ENCODE data around the gene LRRC8B.
A peak's percentile ranks its signal among the peaks of the same experiment; 100 is the strongest.
"Not testable (repeated sequence)": the region's sequence is repeated elsewhere in the genome, so short reads cannot be mapped to it uniquely, and the experiment has no call there.

LRRC8B gene

DNA sequence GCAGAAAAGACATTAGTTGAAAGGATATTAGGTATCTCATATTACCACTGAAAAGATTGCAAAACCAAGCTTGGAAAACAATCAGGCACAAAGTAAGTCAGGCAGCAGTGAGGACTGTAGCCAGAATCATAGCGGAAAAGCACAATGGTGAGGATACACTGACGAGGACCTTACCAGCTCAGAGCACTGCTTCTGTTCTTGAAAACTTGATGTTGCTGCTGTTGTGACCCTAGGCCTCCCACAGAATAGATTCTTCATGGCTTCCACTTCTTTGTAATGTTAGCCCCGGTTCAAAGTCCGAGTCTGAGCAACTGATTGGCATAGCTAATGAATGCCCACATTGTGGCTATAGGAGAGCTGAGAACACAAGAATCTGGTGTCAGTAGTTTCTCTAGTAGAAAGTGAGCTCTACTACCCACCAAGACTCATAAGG, 63.1 kb downstream of the LRRC8B start:
- no peak for DNase-seq

GRCh38 chr1:89588480-89588879, 63.9 kb downstream of the LRRC8B start:
- DNase-seq: no peak

GRCh38 chr1:89589515-89589914, 64.9 kb downstream of the LRRC8B start:
- no peak for DNase-seq

DNA sequence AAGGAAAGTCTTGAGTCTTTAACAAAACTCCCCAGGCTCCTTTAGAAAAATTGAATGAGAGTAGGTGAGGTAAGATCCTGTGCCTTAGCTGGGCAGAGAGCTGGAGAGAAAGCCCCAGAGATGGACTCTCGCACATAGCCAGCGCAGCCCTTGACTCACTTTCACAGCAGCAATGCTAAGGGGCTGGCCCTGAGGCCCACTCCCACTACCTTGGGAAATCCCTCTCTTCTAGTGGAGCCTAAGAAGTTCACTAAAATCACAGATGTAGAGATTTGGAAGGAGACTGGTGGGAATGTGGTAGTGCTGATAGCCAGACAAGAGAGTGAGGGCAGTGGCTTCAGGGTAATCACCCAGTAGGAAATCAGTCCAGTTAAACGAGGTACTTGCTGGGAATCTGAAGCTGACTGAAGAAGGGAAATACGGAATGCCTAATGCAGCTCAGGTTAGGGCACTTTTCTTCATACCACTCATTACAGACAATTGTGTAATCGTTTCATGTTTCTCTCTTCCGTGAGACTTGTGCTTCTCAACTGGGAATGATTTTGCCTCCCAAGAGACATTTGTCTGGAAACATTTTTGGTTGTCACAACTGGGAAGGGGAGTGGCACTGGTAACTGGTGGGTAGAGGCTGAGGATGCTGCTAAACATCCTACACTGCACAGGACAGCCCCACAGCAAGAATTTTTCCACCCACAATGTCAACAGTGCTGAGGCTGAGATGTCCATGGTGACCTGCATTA, 65.9 kb downstream of the LRRC8B start:
- DNase-seq: no peak

DNA sequence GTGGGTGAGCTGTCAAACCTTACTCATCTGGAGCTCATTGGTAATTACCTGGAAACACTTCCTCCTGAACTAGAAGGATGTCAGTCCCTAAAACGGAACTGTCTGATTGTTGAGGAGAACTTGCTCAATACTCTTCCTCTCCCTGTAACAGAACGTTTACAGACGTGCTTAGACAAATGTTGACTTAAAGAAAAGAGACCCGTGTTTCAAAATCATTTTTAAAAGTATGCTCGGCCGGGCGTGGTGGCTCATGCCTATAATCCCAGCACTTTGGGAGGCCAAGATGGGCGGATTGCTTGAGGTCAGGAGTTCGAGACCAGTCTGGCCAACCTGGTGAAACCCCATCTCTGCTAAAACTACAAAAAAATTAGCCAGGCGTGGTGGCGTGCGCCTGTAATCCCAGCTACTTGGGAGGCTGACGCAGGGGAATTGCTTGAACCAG, 68.3 kb downstream of the LRRC8B start:
- not testable (repeated sequence) for DNase-seq

DNA sequence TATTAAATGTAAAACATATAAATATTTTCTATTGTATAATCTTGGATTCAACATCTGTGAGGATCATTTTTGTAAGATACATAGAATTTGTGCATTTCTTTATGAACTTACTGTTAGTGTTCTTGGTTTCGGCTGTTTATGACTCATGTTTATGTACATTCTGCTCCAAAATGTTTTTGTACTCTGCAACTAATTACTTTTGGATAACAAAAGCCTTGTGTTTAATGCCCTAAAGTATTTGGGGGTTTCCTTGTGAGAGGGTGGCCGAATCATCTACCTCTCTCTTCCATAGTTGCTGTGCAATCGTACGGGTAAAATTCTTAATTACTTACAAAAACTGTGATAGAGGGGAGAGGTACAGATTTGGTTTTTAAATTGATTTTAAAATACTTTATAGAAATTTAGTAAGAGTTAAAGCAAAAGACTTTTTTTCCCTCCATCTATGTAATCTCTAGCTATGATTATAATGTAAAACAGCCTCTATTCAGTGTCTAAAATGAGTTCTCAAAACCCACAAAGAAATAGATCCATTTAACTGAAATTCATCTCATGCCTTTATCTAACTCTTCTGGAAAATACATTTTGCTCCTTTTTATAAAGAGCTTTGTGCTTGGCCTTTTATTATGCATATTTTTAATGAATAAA, 69.6 kb downstream of the LRRC8B start:
- no peak for DNase-seq

GRCh38 chr1:89596698-89597097, 72.1 kb downstream of the LRRC8B start:
- no peak for DNase-seq

GRCh38 chr1:89598450-89599331, 74.1 kb downstream of the LRRC8B start:
- peak; percentile 16 for DNase-seq

GRCh38 chr1:89599332-89599630, 74.7 kb downstream of the LRRC8B start:
- no peak for DNase-seq

GRCh38 chr1:89600451-89601224, 76.0 kb downstream of the LRRC8B start:
- DNase-seq: no peak

- DNase-seq: no peak
Observed at GRCh38 chr1:89602871-89603404, 78.3 kb downstream of the LRRC8B start.

DNA sequence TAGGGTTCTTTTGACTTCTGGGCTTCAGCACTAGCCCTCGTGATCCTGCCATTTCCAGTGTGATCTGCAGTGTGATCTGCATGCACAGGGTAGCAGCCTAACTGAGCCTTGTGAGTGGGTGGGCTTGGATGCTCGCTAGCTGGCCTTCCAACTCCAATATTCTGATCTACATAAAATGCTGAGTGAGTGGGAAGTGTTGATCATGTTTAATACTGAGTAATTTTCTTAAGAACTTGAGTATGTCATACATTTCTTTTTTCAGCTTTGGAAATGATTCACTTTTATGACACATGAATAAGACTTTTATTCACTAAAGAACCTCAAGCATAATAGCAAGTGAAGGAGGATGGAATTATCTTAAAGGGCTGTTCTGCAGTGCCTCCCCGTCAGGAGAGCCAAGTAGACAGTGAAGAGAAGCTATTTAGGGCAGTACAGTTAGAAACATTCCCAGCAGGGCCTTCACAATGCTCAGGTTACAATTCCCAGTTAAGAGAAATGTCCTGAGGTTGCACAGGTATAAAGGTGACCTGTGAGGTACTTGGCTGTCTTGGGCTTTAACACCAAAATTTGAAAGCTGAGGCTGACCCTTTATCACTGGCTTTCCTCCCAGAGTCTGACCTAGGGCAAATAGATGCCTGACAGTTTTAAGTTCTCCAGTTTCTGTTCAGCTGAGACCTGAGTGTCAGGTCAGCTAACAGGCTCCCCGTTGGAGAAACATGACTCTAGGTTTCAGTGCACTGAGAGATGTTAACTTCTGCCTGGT, 79.2 kb downstream of the LRRC8B start:
- no peak for DNase-seq

DNA sequence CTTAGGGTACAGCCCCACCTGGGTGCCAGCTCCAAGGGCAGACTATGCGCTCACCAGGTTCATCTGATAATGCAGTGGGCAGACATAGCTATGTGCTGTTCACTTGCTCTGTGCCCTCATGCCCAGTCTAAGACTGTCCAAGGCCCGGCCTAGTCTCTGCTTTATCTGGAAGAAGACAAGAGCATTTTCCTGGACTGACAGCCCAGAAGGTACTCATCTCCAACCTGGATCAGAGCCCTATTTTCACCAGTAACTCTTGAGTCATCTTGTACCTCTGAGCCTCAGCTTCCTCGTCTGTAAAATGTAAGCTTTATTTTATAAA, 79.7 kb downstream of the LRRC8B start:
- no peak for DNase-seq

GRCh38 chr1:89605692-89606091, 81.1 kb downstream of the LRRC8B start:
- no peak for DNase-seq

DNA sequence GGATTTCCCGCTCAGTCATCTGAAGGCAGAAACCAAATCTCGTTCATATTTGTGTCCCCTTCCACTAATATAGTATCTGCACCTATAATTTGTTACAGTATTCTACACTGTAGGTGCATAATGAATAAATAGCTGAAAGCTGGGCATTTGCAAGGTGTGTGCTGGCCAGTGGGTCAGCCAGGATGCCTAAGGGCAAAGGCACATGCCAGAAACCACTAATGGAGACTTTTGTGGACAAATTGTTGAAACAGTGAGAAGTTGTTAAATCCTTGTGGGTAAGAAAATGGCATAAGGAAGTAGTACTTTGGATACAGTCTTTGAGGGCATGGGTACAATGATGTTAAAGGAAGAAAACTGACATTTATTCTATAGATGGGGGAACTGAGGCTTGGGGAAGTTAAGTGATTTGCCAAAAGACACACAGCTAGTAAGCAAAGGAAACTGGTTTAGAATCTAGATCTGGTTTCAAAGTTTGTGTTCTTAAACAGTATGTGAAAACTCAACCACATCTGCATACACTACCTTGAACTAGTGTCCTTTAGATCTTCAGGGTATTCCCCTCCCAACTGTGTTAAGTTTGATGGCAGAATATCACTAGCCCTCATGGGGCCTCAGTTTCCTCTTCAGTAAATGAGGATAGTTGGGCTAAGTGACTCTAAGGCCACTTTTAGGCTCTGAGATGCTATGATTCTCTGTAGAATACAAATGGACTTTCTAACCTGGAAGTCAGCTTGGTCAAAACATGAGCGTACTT, 81.8 kb downstream of the LRRC8B start:
- no peak for DNase-seq

GRCh38 chr1:89607156-89607555, 82.5 kb downstream of the LRRC8B start:
- no peak for DNase-seq

GRCh38 chr1:89607586-89608318, 83.1 kb downstream of the LRRC8B start:
- DNase-seq: no peak

DNA sequence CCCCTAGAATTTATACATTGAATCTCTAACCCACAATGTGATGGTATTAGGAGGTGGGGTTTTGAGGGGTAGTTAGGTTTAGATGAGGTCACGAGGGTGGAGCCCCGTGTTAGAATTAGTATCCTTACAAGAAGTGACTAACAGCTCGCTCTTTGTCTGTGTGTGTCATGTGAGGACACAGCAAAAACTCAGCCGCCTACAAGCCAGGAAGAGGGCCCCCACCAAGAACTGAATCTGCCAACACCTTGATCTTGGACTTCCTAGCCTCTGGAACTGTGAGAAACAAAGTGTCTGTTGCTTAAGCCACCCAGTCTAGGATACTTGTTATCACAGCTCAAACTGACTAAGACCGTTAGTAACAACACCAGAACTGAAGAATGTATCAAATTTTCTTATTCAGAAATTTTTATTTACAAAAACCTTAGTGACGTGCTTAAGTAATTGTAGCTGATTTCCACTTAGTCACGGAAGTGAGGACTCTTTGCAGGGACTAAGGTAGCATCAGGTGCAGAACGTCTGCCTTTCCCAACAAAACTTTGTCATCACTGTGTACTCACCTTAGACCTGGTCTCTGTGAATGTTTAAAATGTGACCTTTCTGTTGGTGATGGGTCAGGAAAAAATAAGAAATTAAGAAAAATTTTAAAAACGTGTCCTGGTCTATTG, 83.8 kb downstream of the LRRC8B start:
- no peak for DNase-seq

GRCh38 chr1:89608984-89609725, 84.5 kb downstream of the LRRC8B start:
- no peak for DNase-seq
